Prostate gland (tissue), 2 donors: ENCODE results near the gene UFD1.

Experiments
- CTCF ChIP-seq, 4 experiments: fragments of 200-600 bp in 2 of 4; fragments of 450-650 bp in 2 of 4; sonication (generic) in 2 of 4; IDR thresholded peaks; 1 replicate in 3 of 4; 2 replicates in 1 of 4; pipeline ENCODE4 v1.5.1; 2016 to 2019; ENCODE audit warnings: antibody characterized with exemption in 4 of 4, mild to moderate bottlenecking in 2 of 4, moderate library complexity in 2 of 4
- POLR2AphosphoS5 ChIP-seq: sonication (generic); formaldehyde crosslinking; IDR thresholded peaks from one replicate; pipeline ENCODE4 v1.6.1; 2017; ENCODE audit warnings: antibody characterized with exemption

DNA sequence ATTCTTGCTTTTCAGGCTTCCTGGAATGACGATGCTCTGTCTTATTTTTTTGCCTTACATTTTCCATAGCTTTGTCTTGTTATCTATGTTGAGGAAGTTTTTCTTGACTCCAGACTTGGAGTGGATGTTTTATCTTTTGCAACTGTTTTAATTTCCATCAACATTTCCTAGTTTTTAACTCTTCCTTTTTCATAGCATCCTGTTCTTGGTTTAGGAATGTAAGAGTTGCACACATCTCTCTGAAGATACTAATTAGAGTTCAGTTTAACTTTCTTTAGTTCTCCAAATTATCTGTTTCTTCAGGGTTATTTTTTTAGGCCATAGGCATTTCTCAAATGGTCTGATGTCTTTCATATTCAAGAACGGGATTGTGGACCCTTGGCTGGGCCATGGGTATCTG lies 34.8 kb upstream of the UFD1 start:
- TF ChIP-seq CTCF (IDR thresholded peaks at IDR 0.05) (no peak), POLR2AphosphoS5 (no peak)
